GM12878 (cell line): Measurements from ENCODE around the gene ACTL6B. TPM values are rescaled to one million over a fixed set of nuclear protein-coding genes. Genes with fewer than 3 reads are reported as not detected.

Source experiments
- ATAC-seq: fragments of 200-7000 bp; cut with Tn5 transposase; 3 replicates; pipeline ENCODE4 v1.9.1; 2020; ENCODE audit warnings: mild to moderate bottlenecking, moderate library complexity
- BruUV-seq: library from RNA; stranded (reverse); fragments of 400-500 nt; replicated peaks from 2 replicates; lab custom pipeline; 2021; lab: Mats Ljungman, UMichigan
- CTCF ChIA-PET: fragments of 300-600 bp; sonication (Branson Sonifier 250); formaldehyde crosslinking; extraction: SDS; loops from one replicate; lab custom pipeline; 2021; ENCODE audit warnings: inconsistent platforms; lab: Yijun Ruan, JAX
- POLR2A ChIA-PET: fragments of 350-600 bp; formaldehyde crosslinking; extraction: SDS; loops from one replicate; lab custom pipeline; 2021; ENCODE audit warnings: inconsistent platforms; lab: Charles Lee
- RAD21 ChIA-PET: fragments of 300-600 bp; sonication (Branson Sonifier 250); formaldehyde crosslinking; loops from one replicate; lab custom pipeline; 2023; ENCODE audit warnings: antibody characterized with exemption; ENCODE audit not compliant: unreplicated experiment; lab: Charles Lee
- SMC1A ChIA-PET: fragments of 300-600 bp; sonication (Branson Sonifier 250); formaldehyde crosslinking; loops from one replicate; lab custom pipeline; 2023; ENCODE audit not compliant: unreplicated experiment, uncharacterized antibody; lab: Charles Lee
- DNase-seq: peaks from one replicate; pipeline ENCODE4 v3.0.0-alpha.2; 2011; ENCODE audit warnings: low read depth, low spot score
- FAIRE-seq: peaks from 3 replicates; lab custom pipeline; 2011; peaks lifted over from hg19 to GRCh38; lab: Jason Lieb, UNC
- H2AFZ ChIP-seq: 2 replicates; pipeline ENCODE4 v1.6.0; 2011; ENCODE audit warnings: low read depth, low read length, control low read depth; ENCODE audit not compliant: control insufficient read depth
- H3K27ac ChIP-seq: 2 replicates; pipeline ENCODE4 v1.5.1; 2011; ENCODE audit warnings: control low read depth; ENCODE audit not compliant: control insufficient read depth, insufficient read depth
- H3K27me3 ChIP-seq, 2 experiments: replicated peaks in 1 of 2; 2 replicates each; pipeline versions ENCODE4 v1.6.0 to v1.6.1; 2011; ENCODE audit warnings: low read length in 1 of 2; ENCODE audit not compliant: control insufficient read depth in 2 of 2, insufficient read depth in 2 of 2
- H3K36me3 ChIP-seq, 2 experiments: 2 replicates each; pipeline ENCODE4 v1.5.1; 2011; ENCODE audit warnings: low read length in 1 of 2; ENCODE audit not compliant: control insufficient read depth in 2 of 2, insufficient read depth in 2 of 2
- H3K4me1 ChIP-seq: 2 replicates; pipeline ENCODE4 v1.6.1; 2011; ENCODE audit warnings: mild to moderate bottlenecking, low read length, moderate library complexity, mixed read lengths; ENCODE audit not compliant: control insufficient read depth, insufficient read depth
- H3K4me2 ChIP-seq: 2 replicates; pipeline ENCODE4 v1.6.0; 2011; ENCODE audit warnings: control low read depth; ENCODE audit not compliant: control insufficient read depth, insufficient read depth
- H3K4me3 ChIP-seq: fragments of 200-600 bp; sonication (generic); 2 replicates; pipeline ENCODE4 v1.5.1; 2016
- H3K79me2 ChIP-seq: 2 replicates; pipeline ENCODE4 v1.6.0; 2011; ENCODE audit warnings: low read length; ENCODE audit not compliant: control insufficient read depth, insufficient read depth
- H3K9ac ChIP-seq: 2 replicates; pipeline ENCODE4 v1.8.0; 2011; ENCODE audit warnings: low read length, control low read depth, mixed read lengths; ENCODE audit not compliant: control insufficient read depth, insufficient read depth
- H3K9me3 ChIP-seq: replicated peaks from 3 replicates; pipeline ENCODE4 v1.5.1; 2011; ENCODE audit warnings: mild to moderate bottlenecking, low read length; ENCODE audit not compliant: control insufficient read depth, insufficient read depth
- H4K20me1 ChIP-seq: 2 replicates; pipeline ENCODE4 v1.6.0; 2011; ENCODE audit not compliant: control insufficient read depth, insufficient read depth
- BRCA1 ChIP-seq: IDR thresholded peaks from 2 replicates; pipeline ENCODE4 v1.6.1; 2011; ENCODE audit warnings: low read depth, low read length, improper control_type of control experiment
- CBFB ChIP-seq: IDR thresholded peaks from 2 replicates; pipeline ENCODE4 v1.6.1; 2016; ENCODE audit warnings: antibody characterized with exemption, low read depth
- ETV6 ChIP-seq, 2 experiments: fragments of 450-650 bp in 1 of 2; IDR thresholded peaks in 1 of 2; conservative IDR thresholded peaks in 1 of 2; 2 replicates each; pipeline ENCODE4 v1.6.1; 2014; ENCODE audit warnings: antibody characterized with exemption in 1 of 2, borderline replicate concordance in 1 of 2, low read depth in 1 of 2, mild to moderate bottlenecking in 1 of 2, moderate library complexity in 1 of 2
- FOXK2 ChIP-seq: fragments of 450-650 bp; IDR thresholded peaks from 2 replicates; pipeline ENCODE4 v1.6.1; 2017; ENCODE audit warnings: mild to moderate bottlenecking, moderate library complexity
- HDAC2 ChIP-seq: fragments of 200-600 bp; sonication (generic); IDR thresholded peaks from 2 replicates; pipeline ENCODE4 v1.6.1; 2017
- MEF2B ChIP-seq: fragments of 450-650 bp; IDR thresholded peaks from 2 replicates; pipeline ENCODE4 v1.6.1; 2018; ENCODE audit warnings: mild to moderate bottlenecking, moderate library complexity; ENCODE audit not compliant: partially characterized antibody, poor library complexity, severe bottlenecking
- MTA2 ChIP-seq: fragments of 450-650 bp; IDR thresholded peaks from 2 replicates; pipeline ENCODE4 v1.6.1; 2016; ENCODE audit warnings: low read depth, mild to moderate bottlenecking, moderate library complexity
- MTA3 ChIP-seq: IDR thresholded peaks from 2 replicates; pipeline ENCODE4 v1.6.1; 2012; ENCODE audit warnings: low read length, inconsistent platforms, borderline replicate concordance
- MYB ChIP-seq: fragments of 150-350 bp; IDR thresholded peaks from 2 replicates; pipeline ENCODE4 v1.6.1; 2014; ENCODE audit warnings: mild to moderate bottlenecking, low read depth, low read length, borderline replicate concordance
- PML ChIP-seq: IDR thresholded peaks from 2 replicates; pipeline ENCODE4 v1.6.1; 2012; ENCODE audit warnings: low read length, inconsistent platforms
- WGBS: methylation state at CpG from one replicate; pipeline ENCODE4 v1.1.6; 2016; ENCODE audit warnings: low lambda C conversion rate; ENCODE audit not compliant: insufficient replicate concordance, insufficient coverage; ENCODE audit errors: missing lambda C conversion rate; 5-methylcytosine and 5-hydroxymethylcytosine counted together
- in situ Hi-C: fragments of 300-500 bp; cut with MboI; formaldehyde crosslinking; loops from 9 replicates; pipeline ENCODE4 v1.14.3; 2018; ENCODE audit warnings: mixed read lengths
- intact Hi-C: fragments of 100-400 bp; cut with micrococcal nuclease; formaldehyde crosslinking; loops from one replicate; pipeline ENCODE4 v1.14.2; 2022; ENCODE audit not compliant: unreplicated experiment
- polyA plus RNA-seq, 11 experiments: library from polyadenylated mRNA; depleted of rRNA in 4 of 11; unstranded in 6 of 11; stranded (reverse) in 5 of 11; fragments of >200 nt; fragmentation: Nextera tagmentation in 4 of 11; fragmentation: Illumina TruSeq in 1 of 11; extraction: Ambion mirVana in 4 of 11; extraction: Trizol in 1 of 11; gene quantifications; 1 replicate in 1 of 11; 2 replicates in 10 of 11; pipeline versions ENCODE4 v1.2.1 to v1.2.3, GENCODE V29; 2011 to 2016; ENCODE audit warnings: inconsistent platforms in 2 of 11, missing spikeins in 2 of 11, low read depth in 1 of 11
- total RNA-seq, 4 experiments: library from RNA; depleted of rRNA in 3 of 4; stranded (reverse); fragments of >200 nt in 3 of 4; fragmentation: Illumina TruSeq in 1 of 4; extraction: Trizol in 1 of 4; gene quantifications; 2 replicates each; pipeline versions ENCODE4 v1.2.1 to v1.2.3, GENCODE V29; 2013 to 2021
- TF ChIP-seq, protein P1 (sequence below): fragments of 450-650 bp; IDR thresholded peaks from 2 replicates; pipeline ENCODE4 v1.6.1; 2016; ENCODE audit warnings: mild to moderate bottlenecking
- TF ChIP-seq, protein P2 (sequence below): IDR thresholded peaks from 2 replicates; pipeline ENCODE4 v1.6.1; 2012; ENCODE audit warnings: mild to moderate bottlenecking, low read depth, low read length
- TF ChIP-seq, protein P3 (sequence below): fragments of 450-650 bp; IDR thresholded peaks from 2 replicates; pipeline ENCODE4 v1.6.1; 2018; ENCODE audit warnings: borderline replicate concordance, mild to moderate bottlenecking; ENCODE audit not compliant: partially characterized antibody
- TF ChIP-seq, protein P4 (sequence below): IDR thresholded peaks from 2 replicates; pipeline ENCODE4 v1.6.1; 2011; ENCODE audit warnings: borderline replicate concordance, low read depth, mild to moderate bottlenecking, moderate library complexity, low read length; ENCODE audit not compliant: insufficient read depth, poor library complexity, severe bottlenecking
- TF ChIP-seq, protein P5 (sequence below): IDR thresholded peaks from 2 replicates; pipeline ENCODE4 v1.6.1; 2012; ENCODE audit warnings: low read depth, low read length, improper control_type of control experiment

The ACTL6B gene
- total and polyA plus RNA-seq, 10 of the 15 experiments (the other 5 are each of a cell fraction or from before 2014, with no cell fraction given): not detected

DNA sequence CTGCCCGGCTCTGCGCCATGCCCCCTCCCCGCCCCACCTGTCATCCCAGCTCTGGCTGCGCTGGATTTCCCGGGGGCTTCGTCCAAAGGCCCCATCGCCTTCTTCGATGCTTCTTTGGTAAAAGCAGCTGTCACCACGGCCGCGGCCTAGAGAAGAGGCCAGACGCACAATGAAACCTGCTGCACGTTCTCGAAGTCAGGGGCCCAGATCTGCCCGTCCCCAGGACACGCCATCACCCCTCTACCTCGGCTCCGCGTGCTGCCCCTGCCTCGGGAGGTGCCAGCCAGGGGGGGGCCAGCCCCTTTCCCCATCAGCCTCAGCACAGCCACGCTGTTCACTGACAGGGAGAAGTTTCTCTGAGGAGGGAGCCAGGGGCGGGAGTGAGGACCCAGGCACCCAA, 31.0 kb upstream of the ACTL6B start:
- no peak overlapping the region for H2AFZ ChIP-seq
- intact Hi-C loops: no loop called here
- ChIA-PET SMC1A (no interaction called here), RAD21 (no interaction called here), POLR2A (interaction anchor here (0.5 to 0.6 kb wide), 2 partner anchors 154 to 541 kb away, joined by 6 to 8 read pairs; no protein-coding TSS in a partner anchor), CTCF (no interaction called here)
- in situ Hi-C loops: loop anchor here (25.0 kb wide), 1 partner anchor 225 kb away; the partner anchor contains the start of gene SPACDR
- H3K4me3 ChIP-seq: no peak overlapping the region
- no TSS peak for BruUV-seq
- no peak overlapping the region for H3K27ac ChIP-seq
- no peaks in the 10 kb centered on the region for H3K9me3 ChIP-seq
- ATAC-seq (no peak), FAIRE-seq (no peak), DNase-seq (no peak)
- H3K9ac ChIP-seq: no peak overlapping the region
- H3K4me2 ChIP-seq: no peak overlapping the region
- over 99% methylated on average over 18 of the region's 22 CpGs for whole genome bisulfite sequencing
- peaks cover 22% of the 10 kb centered on the region for H3K4me1 ChIP-seq
- peaks cover 37% of the 10 kb centered on the region for H3K79me2 ChIP-seq
- no peaks in the 10 kb centered on the region for H4K20me1 ChIP-seq
- H3K36me3 ChIP-seq: peaks cover 0 to 35% of the 10 kb centered on the region in 2 experiments; a peak in 3 of 4 replicates
- H3K27me3 ChIP-seq: no peaks in the 10 kb centered on the region
- TF ChIP-seq MTA2 (no peak), MTA3 (no peak), BRCA1 (no peak), MYB (no peak), FOXK2 (no peak), MEF2B (no peak), PML (no peak), ETV6 (conservative IDR thresholded peaks at IDR 0.05 in 1 of 2, IDR thresholded peaks at IDR 0.05 in 1 of 2; ENCODE audit: borderline replicate concordance in 1 of 2, low read depth in 1 of 2) (no peak), CBFB (no peak), HDAC2 (no peak)
- TF ChIP-seq, protein P1, sequence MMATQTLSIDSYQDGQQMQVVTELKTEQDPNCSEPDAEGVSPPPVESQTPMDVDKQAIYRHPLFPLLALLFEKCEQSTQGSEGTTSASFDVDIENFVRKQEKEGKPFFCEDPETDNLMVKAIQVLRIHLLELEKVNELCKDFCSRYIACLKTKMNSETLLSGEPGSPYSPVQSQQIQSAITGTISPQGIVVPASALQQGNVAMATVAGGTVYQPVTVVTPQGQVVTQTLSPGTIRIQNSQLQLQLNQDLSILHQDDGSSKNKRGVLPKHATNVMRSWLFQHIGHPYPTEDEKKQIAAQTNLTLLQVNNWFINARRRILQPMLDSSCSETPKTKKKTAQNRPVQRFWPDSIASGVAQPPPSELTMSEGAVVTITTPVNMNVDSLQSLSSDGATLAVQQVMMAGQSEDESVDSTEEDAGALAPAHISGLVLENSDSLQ: no peak
- TF ChIP-seq, protein P2, sequence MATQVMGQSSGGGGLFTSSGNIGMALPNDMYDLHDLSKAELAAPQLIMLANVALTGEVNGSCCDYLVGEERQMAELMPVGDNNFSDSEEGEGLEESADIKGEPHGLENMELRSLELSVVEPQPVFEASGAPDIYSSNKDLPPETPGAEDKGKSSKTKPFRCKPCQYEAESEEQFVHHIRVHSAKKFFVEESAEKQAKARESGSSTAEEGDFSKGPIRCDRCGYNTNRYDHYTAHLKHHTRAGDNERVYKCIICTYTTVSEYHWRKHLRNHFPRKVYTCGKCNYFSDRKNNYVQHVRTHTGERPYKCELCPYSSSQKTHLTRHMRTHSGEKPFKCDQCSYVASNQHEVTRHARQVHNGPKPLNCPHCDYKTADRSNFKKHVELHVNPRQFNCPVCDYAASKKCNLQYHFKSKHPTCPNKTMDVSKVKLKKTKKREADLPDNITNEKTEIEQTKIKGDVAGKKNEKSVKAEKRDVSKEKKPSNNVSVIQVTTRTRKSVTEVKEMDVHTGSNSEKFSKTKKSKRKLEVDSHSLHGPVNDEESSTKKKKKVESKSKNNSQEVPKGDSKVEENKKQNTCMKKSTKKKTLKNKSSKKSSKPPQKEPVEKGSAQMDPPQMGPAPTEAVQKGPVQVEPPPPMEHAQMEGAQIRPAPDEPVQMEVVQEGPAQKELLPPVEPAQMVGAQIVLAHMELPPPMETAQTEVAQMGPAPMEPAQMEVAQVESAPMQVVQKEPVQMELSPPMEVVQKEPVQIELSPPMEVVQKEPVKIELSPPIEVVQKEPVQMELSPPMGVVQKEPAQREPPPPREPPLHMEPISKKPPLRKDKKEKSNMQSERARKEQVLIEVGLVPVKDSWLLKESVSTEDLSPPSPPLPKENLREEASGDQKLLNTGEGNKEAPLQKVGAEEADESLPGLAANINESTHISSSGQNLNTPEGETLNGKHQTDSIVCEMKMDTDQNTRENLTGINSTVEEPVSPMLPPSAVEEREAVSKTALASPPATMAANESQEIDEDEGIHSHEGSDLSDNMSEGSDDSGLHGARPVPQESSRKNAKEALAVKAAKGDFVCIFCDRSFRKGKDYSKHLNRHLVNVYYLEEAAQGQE: no peak
- TF ChIP-seq, protein P3, sequence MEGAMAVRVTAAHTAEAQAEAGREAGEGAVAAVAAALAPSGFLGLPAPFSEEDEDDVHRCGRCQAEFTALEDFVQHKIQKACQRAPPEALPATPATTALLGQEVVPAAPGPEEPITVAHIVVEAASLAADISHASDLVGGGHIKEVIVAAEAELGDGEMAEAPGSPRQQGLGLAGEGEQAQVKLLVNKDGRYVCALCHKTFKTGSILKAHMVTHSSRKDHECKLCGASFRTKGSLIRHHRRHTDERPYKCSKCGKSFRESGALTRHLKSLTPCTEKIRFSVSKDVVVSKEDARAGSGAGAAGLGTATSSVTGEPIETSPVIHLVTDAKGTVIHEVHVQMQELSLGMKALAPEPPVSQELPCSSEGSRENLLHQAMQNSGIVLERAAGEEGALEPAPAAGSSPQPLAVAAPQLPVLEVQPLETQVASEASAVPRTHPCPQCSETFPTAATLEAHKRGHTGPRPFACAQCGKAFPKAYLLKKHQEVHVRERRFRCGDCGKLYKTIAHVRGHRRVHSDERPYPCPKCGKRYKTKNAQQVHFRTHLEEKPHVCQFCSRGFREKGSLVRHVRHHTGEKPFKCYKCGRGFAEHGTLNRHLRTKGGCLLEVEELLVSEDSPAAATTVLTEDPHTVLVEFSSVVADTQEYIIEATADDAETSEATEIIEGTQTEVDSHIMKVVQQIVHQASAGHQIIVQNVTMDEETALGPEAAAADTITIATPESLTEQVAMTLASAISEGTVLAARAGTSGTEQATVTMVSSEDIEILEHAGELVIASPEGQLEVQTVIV: no peak
- TF ChIP-seq, protein P4, sequence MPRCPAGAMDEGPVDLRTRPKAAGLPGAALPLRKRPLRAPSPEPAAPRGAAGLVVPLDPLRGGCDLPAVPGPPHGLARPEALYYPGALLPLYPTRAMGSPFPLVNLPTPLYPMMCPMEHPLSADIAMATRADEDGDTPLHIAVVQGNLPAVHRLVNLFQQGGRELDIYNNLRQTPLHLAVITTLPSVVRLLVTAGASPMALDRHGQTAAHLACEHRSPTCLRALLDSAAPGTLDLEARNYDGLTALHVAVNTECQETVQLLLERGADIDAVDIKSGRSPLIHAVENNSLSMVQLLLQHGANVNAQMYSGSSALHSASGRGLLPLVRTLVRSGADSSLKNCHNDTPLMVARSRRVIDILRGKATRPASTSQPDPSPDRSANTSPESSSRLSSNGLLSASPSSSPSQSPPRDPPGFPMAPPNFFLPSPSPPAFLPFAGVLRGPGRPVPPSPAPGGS: no peak
- TF ChIP-seq, protein P5, sequence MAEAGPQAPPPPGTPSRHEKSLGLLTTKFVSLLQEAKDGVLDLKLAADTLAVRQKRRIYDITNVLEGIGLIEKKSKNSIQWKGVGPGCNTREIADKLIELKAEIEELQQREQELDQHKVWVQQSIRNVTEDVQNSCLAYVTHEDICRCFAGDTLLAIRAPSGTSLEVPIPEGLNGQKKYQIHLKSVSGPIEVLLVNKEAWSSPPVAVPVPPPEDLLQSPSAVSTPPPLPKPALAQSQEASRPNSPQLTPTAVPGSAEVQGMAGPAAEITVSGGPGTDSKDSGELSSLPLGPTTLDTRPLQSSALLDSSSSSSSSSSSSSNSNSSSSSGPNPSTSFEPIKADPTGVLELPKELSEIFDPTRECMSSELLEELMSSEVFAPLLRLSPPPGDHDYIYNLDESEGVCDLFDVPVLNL: no peak
